Measurements from ENCODE around the gene PITPNB. TPM values are rescaled to one million over a fixed set of nuclear protein-coding genes. Genes with fewer than 3 reads are reported as not detected.

PITPNB gene
- 32.7 and 34.9 TPM in 2 replicates for total RNA-seq

DNA sequence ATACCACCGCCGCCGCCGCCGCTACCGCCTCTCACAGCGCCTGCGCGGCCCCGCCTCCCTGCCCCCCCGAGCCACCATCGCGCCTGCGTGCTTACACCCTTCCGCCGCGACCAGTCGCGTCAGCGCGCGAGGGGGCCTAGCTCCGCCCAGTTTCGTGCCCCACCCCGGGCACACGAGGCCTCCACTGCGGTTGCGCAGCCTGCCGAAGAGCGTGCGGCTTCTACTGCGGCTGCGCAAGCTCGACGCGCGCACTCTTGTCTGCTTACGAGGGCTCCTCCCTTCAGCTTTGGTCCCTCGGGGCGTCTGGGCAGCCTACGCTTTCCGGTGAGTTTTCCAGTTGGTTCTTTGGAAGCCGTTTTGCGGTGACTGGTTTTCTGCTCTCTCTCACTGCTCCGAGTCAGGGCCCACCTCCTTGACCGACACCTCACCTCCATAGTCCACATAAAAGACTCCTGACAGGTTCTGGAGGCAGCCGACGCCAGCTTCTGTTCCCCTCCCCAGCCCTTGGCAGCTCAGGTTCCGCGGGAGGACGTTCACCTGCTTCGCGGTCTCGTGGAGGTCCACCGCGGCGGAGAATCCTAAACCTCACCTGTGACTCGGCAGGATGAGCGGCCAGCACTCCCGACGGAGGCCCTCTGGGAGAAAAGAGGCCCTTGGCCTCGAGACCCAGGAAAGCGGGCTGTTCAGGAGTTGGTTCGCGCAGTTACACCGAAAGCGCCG is at the start of gene PITPNB:
TSS of gene PITPNB (minus strand) at position 35 of the 720 bp plus-strand sequence. CDS start 65 bp downstream, outside the sequence.

Small RNA genes within 50 kb of the gene (small RNA-seq; reads per million reads assigned to genes)
- gene MIR3199-1 (not detected), gene RF02198 (not detected)

Other genes with a start within 250 kb of the PITPNB start
- gene MN1, start 117.5 kb downstream of the PITPNB start, total RNA-seq, result 4.0 and 7.8 TPM in 2 replicates

Measured in vein endothelial cell (primary cell).